GM11168 (cell line): Measurements from ENCODE around the gene PSKH1.

ENCODE experiments used
- in situ Hi-C: fragments of 300-500 bp; cut with MboI; formaldehyde crosslinking; loops from one replicate; pipeline ENCODE4 v1.12.0; 2022; ENCODE audit warnings: low sequenced_read_pairs; ENCODE audit not compliant: unreplicated experiment

The PSKH1 gene

GRCh38 chr16:67864594-67864993 is 28.5 kb upstream of the PSKH1 start:
- in situ Hi-C loops, result no loop called here

- in situ Hi-C loops, result no loop called here
These were observed 27.7 kb upstream of the PSKH1 start for GRCh38 chr16:67865318-67865717.

- in situ Hi-C loops, result no loop called here
These were observed 24.8 kb upstream of the PSKH1 start for GRCh38 chr16:67868290-67868689.

- in situ Hi-C loops, result no loop called here
These were observed 23.4 kb upstream of the PSKH1 start for GRCh38 chr16:67869653-67870052.

GRCh38 chr16:67871256-67871655 is 21.8 kb upstream of the PSKH1 start:
- in situ Hi-C loops, result no loop called here

GRCh38 chr16:67872131-67872630 is 20.9 kb upstream of the PSKH1 start:
- in situ Hi-C loops, result no loop called here

GRCh38 chr16:67872631-67873434 is 20.2 kb upstream of the PSKH1 start, which contains the start of gene EDC4:
TSS of gene EDC4 (plus strand) at chr16:67873052. CDS start at chr16:67873262, 210 bp downstream.
- in situ Hi-C loops, result no loop called here

- in situ Hi-C loops, result no loop called here
These were observed 19.4 kb upstream of the PSKH1 start for GRCh38 chr16:67873435-67874370.

- in situ Hi-C loops, result no loop called here
These were observed 18.7 kb upstream of the PSKH1 start for GRCh38 chr16:67874372-67874771.

GRCh38 chr16:67877064-67877463 is 16.0 kb upstream of the PSKH1 start:
- in situ Hi-C loops, result no loop called here

GRCh38 chr16:67878232-67878631 is 14.8 kb upstream of the PSKH1 start:
- in situ Hi-C loops, result no loop called here

GRCh38 chr16:67878846-67879245 is 14.2 kb upstream of the PSKH1 start:
- in situ Hi-C loops, result no loop called here

GRCh38 chr16:67879462-67879861 is 13.6 kb upstream of the PSKH1 start:
- in situ Hi-C loops, result no loop called here

GRCh38 chr16:67879936-67880335 is 13.1 kb upstream of the PSKH1 start:
- in situ Hi-C loops, result no loop called here

GRCh38 chr16:67880584-67880983 is 12.5 kb upstream of the PSKH1 start:
- in situ Hi-C loops, result no loop called here

- in situ Hi-C loops, result no loop called here
These were observed 11.4 kb upstream of the PSKH1 start for GRCh38 chr16:67881621-67882161.

GRCh38 chr16:67882374-67883145 is 10.5 kb upstream of the PSKH1 start:
- in situ Hi-C loops, result no loop called here

- in situ Hi-C loops, result no loop called here
These were observed 9.7 kb upstream of the PSKH1 start for GRCh38 chr16:67883146-67883871.

GRCh38 chr16:67883872-67884261 is 9.2 kb upstream of the PSKH1 start:
- in situ Hi-C loops, result no loop called here
